ENCODE results near the gene PSME1.

The PSME1 gene

GRCh38 chr14:24186831-24187538, 51.0 kb downstream of the PSME1 start:
- DNase-seq (no peak), ATAC-seq (ENCODE audit: insufficient read depth, low read depth) (no peak)
- Histone ChIP-seq H3K27me3 (ENCODE audit: insufficient read depth, low read length, poor library complexity) (no peaks in the 10 kb centered on the region), H2AFZ (ENCODE audit: low read depth, low read length) (no peak overlapping the region), H4K20me1 (ENCODE audit: insufficient read depth, low read length) (peaks cover 14% of the 10 kb centered on the region; the same call in 1 of the 2 replicates), H3K9me3 (ENCODE audit: insufficient read depth, low read length, severe bottlenecking) (no peaks in the 10 kb centered on the region), H3K9ac (ENCODE audit: low read depth, low read length) (peak overlapping the region; percentile 13; the same call in 1 of the 2 replicates), H3K4me3 (ENCODE audit: low read depth in 1 of 2, low read length in 2 of 2) (peak overlapping the region in 1 of 2 experiments; percentile 86; a peak in 1 of 4 replicates), H3K4me1 (ENCODE audit: insufficient read depth, low read length) (peaks cover 39% of the 10 kb centered on the region), H3K4me2 (ENCODE audit: insufficient read depth, low read length) (peak overlapping the region; percentile 92), H3K79me2 (ENCODE audit: insufficient read depth, low read length) (peaks cover 22% of the 10 kb centered on the region), H3K36me3 (ENCODE audit: insufficient read depth, low read length) (peaks cover 62% of the 10 kb centered on the region), H3K27ac (ENCODE audit: low read length) (no peak overlapping the region)
- no peak for TF ChIP-seq CTCF (IDR thresholded peaks at IDR 0.05; ENCODE audit: borderline replicate concordance, extremely low read depth, low read length, poor library complexity, severe bottlenecking)
- no peak for TF ChIP-seq EZH2 (IDR thresholded peaks at IDR 0.05; ENCODE audit: borderline replicate concordance, low read depth, low read length, severe bottlenecking)

DNA sequence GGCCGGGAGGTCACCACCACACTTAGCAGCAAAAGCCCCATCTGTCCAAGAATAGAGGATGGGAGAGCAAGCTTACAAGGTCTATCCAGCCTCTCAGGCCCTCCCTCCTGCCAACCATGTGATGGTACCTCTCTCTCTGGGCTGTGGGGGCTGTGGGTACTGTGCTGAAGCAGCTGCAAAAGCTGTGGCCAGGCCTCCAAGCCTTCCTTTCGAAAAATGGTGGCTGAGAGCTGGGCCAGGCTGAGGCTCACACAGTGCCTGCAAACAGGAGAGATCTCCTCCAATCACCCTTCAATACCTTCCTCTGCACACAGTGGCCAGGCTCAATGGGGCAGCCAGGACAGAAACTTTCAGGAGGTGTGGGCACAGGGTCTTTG, 51.5 kb downstream of the PSME1 start:
- peak overlapping the region; percentile 3 for H3K27ac ChIP-seq (ENCODE audit: low read length)
- peaks cover 14% of the 10 kb centered on the region; the same call in 1 of the 2 replicates for H4K20me1 ChIP-seq (ENCODE audit: insufficient read depth, low read length)
- H3K4me2 ChIP-seq (ENCODE audit: insufficient read depth, low read length): peak overlapping the region; percentile 92
- H3K9ac ChIP-seq (ENCODE audit: low read depth, low read length): peak overlapping the region; percentile 66
- H3K9me3 ChIP-seq (ENCODE audit: insufficient read depth, low read length, severe bottlenecking): no peaks in the 10 kb centered on the region
- TF ChIP-seq CTCF (IDR thresholded peaks at IDR 0.05; ENCODE audit: borderline replicate concordance, extremely low read depth, low read length, poor library complexity, severe bottlenecking) (no peak), EZH2 (IDR thresholded peaks at IDR 0.05; ENCODE audit: borderline replicate concordance, low read depth, low read length, severe bottlenecking) (no peak)
- H3K4me1 ChIP-seq (ENCODE audit: insufficient read depth, low read length): peaks cover 45% of the 10 kb centered on the region
- peak; percentile 18 for DNase-seq
- no peak for ATAC-seq (ENCODE audit: insufficient read depth, low read depth)
- no peaks in the 10 kb centered on the region for H3K27me3 ChIP-seq (ENCODE audit: insufficient read depth, low read length, poor library complexity)
- H3K79me2 ChIP-seq (ENCODE audit: insufficient read depth, low read length): peaks cover 27% of the 10 kb centered on the region
- peak overlapping the region; percentile 61 to 86; a peak in 3 of 4 replicates for H3K4me3 ChIP-seq (ENCODE audit: low read depth in 1 of 2, low read length in 2 of 2)
- H2AFZ ChIP-seq (ENCODE audit: low read depth, low read length): no peak overlapping the region
- H3K36me3 ChIP-seq (ENCODE audit: insufficient read depth, low read length): peaks cover 62% of the 10 kb centered on the region
